ENCODE data around the gene SMAD5. TPM values are rescaled to one million over a fixed set of nuclear protein-coding genes. Genes with fewer than 3 reads are reported as not detected.
A peak's percentile ranks its signal among the peaks of the same experiment; 100 is the strongest.

The SMAD5 gene
- total RNA-seq, 8 experiments from 2014 or later, result 26.6 to 54.0 (median 36.0) TPM

- no peak for ATAC-seq (replicated peaks in 6 of 8)
Measured at GRCh38 chr5:136146201-136146600, 13.6 kb downstream of the SMAD5 start.

GRCh38 chr5:136147632-136148031 lies 15.0 kb downstream of the SMAD5 start:
- in situ Hi-C loops (cut with MboI; ENCODE audit: low pct_unique_long_range_greater_than_20kb in 2 of 9, low sequenced_read_pairs in 9 of 9, unreplicated experiment in 9 of 9), result no loop called here
- no peak for ATAC-seq (replicated peaks in 6 of 8)

More at GRCh38 chr5:136146201-136146600, 13.6 kb downstream of the SMAD5 start:
- no peak overlapping the region for H3K4me3 ChIP-seq
- no peak overlapping the region for H3K27ac ChIP-seq
- in situ Hi-C loops (cut with MboI; ENCODE audit: low pct_unique_long_range_greater_than_20kb in 2 of 9, low sequenced_read_pairs in 9 of 9, unreplicated experiment in 9 of 9), result no loop called here
- WGBS, 10 experiments, result 55 to 100% (median 80%) methylated on average over 1 to 3 of the region's 3 CpGs; no CpG with 5 or more reads in 1 of the 10 experiments
- no peaks in the 10 kb centered on the region for H3K4me1 ChIP-seq (replicated peaks in 1 of 2)

GRCh38 chr5:136149891-136150290 lies 17.2 kb downstream of the SMAD5 start:
- no peaks in the 10 kb centered on the region for H3K4me1 ChIP-seq (replicated peaks in 1 of 2)
- H3K27ac ChIP-seq, result no peak overlapping the region
- in situ Hi-C loops (cut with MboI; ENCODE audit: low pct_unique_long_range_greater_than_20kb in 2 of 9, low sequenced_read_pairs in 9 of 9, unreplicated experiment in 9 of 9), result no loop called here
- WGBS, 10 experiments, result 71 to 100% (median 92%) methylated on average over 1 of the region's 1 CpG; no CpG with 5 or more reads in 1 of the 10 experiments
- ATAC-seq (replicated peaks in 6 of 8), result no peak
- H3K4me3 ChIP-seq, result no peak overlapping the region

More at GRCh38 chr5:136147632-136148031, 15.0 kb downstream of the SMAD5 start:
- Histone ChIP-seq H3K4me1 (replicated peaks in 1 of 2) (no peaks in the 10 kb centered on the region), H3K4me3 (no peak overlapping the region), H3K27ac (no peak overlapping the region)

GRCh38 chr5:136153581-136154236 lies 21.1 kb downstream of the SMAD5 start:
- no peak for ATAC-seq (replicated peaks in 6 of 8)
- WGBS, 10 experiments, result 86 to 99% (median 94%) methylated on average over 4 to 11 of the region's 11 CpGs; no CpG with 5 or more reads in 1 of the 10 experiments

DNA sequence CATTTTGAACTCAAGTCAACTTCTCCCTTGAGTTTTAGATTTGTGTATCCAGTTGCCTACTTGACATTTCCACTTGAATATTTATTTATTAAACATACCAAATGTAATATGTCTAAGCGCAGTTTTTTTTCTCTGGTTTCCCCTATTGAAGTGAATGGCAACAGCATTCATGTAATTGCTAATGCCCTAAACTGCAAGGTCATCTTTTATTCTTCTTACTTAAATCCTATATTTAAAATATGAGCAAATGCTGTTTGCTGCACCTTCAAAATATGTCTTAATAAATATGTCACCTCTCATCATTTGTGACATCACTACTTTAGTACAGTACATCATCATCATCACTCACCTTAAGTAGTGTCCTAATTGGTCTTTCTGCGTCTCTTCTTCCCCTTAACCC lies 22.4 kb downstream of the SMAD5 start:
- no peak for ATAC-seq (replicated peaks in 6 of 8)
- in situ Hi-C loops (cut with MboI; ENCODE audit: low pct_unique_long_range_greater_than_20kb in 2 of 9, low sequenced_read_pairs in 9 of 9, unreplicated experiment in 9 of 9), result no loop called here

More at GRCh38 chr5:136153581-136154236, 21.1 kb downstream of the SMAD5 start:
- Histone ChIP-seq H3K4me3 (no peak overlapping the region), H3K4me1 (replicated peaks in 1 of 2) (no peaks in the 10 kb centered on the region), H3K27ac (no peak overlapping the region)
- in situ Hi-C loops (cut with MboI; ENCODE audit: low pct_unique_long_range_greater_than_20kb in 2 of 9, low sequenced_read_pairs in 9 of 9, unreplicated experiment in 9 of 9), result no loop called here

GRCh38 chr5:136155761-136156160 lies 23.1 kb downstream of the SMAD5 start:
- Histone ChIP-seq H3K4me1 (replicated peaks in 1 of 2) (no peaks in the 10 kb centered on the region), H3K4me3 (no peak overlapping the region), H3K27ac (no peak overlapping the region)
- 100% methylated on average over 1 of the region's 1 CpG; no CpG with 5 or more reads in 7 of the 10 experiments for WGBS, 10 experiments
- in situ Hi-C loops (cut with MboI; ENCODE audit: low pct_unique_long_range_greater_than_20kb in 2 of 9, low sequenced_read_pairs in 9 of 9, unreplicated experiment in 9 of 9), result no loop called here
- ATAC-seq (replicated peaks in 6 of 8), result peak in 3 of 8 experiments; percentile 28 to 78 (median 41)

More for the DNA sequence above, 22.4 kb downstream of the SMAD5 start:
- WGBS, 10 experiments, result 92 to 100% (median 100%) methylated on average over 1 to 2 of the region's 2 CpGs; no CpG with 5 or more reads in 3 of the 10 experiments
- H3K4me3 ChIP-seq, result no peak overlapping the region
- H3K4me1 ChIP-seq (replicated peaks in 1 of 2), result no peaks in the 10 kb centered on the region
- no peak overlapping the region for H3K27ac ChIP-seq

- Histone ChIP-seq H3K4me1 (replicated peaks in 1 of 2) (no peaks in the 10 kb centered on the region), H3K27ac (no peak overlapping the region), H3K4me3 (no peak overlapping the region)
- no peak for ATAC-seq (replicated peaks in 6 of 8)
- in situ Hi-C loops (cut with MboI; ENCODE audit: low pct_unique_long_range_greater_than_20kb in 2 of 9, low sequenced_read_pairs in 9 of 9, unreplicated experiment in 9 of 9), result no loop called here
- 87 to 100% (median 100%) methylated on average over 2 to 5 of the region's 5 CpGs; no CpG with 5 or more reads in 3 of the 10 experiments for WGBS, 10 experiments
Measured at GRCh38 chr5:136157514-136157913, 24.9 kb downstream of the SMAD5 start.

- WGBS, 10 experiments, result 7 to 93% (median 66%) methylated on average over 1 to 3 of the region's 3 CpGs
- H3K27ac ChIP-seq, result no peak overlapping the region
- no peaks in the 10 kb centered on the region for H3K4me1 ChIP-seq (replicated peaks in 1 of 2)
- ATAC-seq (replicated peaks in 6 of 8), result peak in 2 of 8 experiments; percentile 34 to 43
- in situ Hi-C loops (cut with MboI; ENCODE audit: low pct_unique_long_range_greater_than_20kb in 2 of 9, low sequenced_read_pairs in 9 of 9, unreplicated experiment in 9 of 9), result no loop called here
- no peak overlapping the region for H3K4me3 ChIP-seq
Measured at GRCh38 chr5:136159457-136159856, 26.8 kb downstream of the SMAD5 start.

GRCh38 chr5:136162008-136162407 lies 29.4 kb downstream of the SMAD5 start:
- in situ Hi-C loops (cut with MboI; ENCODE audit: low pct_unique_long_range_greater_than_20kb in 2 of 9, low sequenced_read_pairs in 9 of 9, unreplicated experiment in 9 of 9), result no loop called here
- 67 to 100% (median 75%) methylated on average over 1 to 4 of the region's 4 CpGs; no CpG with 5 or more reads in 3 of the 10 experiments for WGBS, 10 experiments
- ATAC-seq (replicated peaks in 6 of 8), result peak in 1 of 8 experiments; percentile 62
- Histone ChIP-seq H3K4me1 (replicated peaks in 1 of 2) (no peaks in the 10 kb centered on the region), H3K4me3 (no peak overlapping the region), H3K27ac (no peak overlapping the region)

- ATAC-seq (replicated peaks in 6 of 8), result no peak
- no peak overlapping the region for H3K4me3 ChIP-seq
- H3K27ac ChIP-seq, result no peak overlapping the region
- no peaks in the 10 kb centered on the region for H3K4me1 ChIP-seq (replicated peaks in 1 of 2)
- 88 to 100% (median 100%) methylated on average over 1 of the region's 1 CpG; no CpG with 5 or more reads in 4 of the 10 experiments for WGBS, 10 experiments
- in situ Hi-C loops (cut with MboI; ENCODE audit: low pct_unique_long_range_greater_than_20kb in 2 of 9, low sequenced_read_pairs in 9 of 9, unreplicated experiment in 9 of 9), result no loop called here
Measured at GRCh38 chr5:136164226-136164625, 31.6 kb downstream of the SMAD5 start.

DNA sequence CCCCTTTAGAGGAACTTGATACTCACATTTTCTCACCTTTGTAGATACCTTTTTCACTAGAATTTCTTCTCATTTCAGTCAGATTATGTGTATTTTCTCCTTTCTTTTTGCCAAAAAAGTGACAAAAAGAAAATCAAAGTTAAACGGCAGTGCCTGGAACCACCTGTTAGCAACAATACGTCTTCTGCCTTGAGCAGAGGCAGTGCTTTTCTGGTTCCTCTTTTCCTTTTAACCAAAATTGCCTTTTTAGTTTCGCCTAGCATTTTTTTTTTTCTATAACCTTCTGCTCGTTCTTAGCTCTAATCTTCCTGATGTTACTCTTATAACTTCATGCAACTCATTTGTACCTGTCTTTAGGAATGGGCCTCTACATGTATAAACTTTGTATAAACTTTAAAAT lies 34.3 kb downstream of the SMAD5 start:
- in situ Hi-C loops (cut with MboI; ENCODE audit: low pct_unique_long_range_greater_than_20kb in 2 of 9, low sequenced_read_pairs in 9 of 9, unreplicated experiment in 9 of 9), result no loop called here
- no peaks in the 10 kb centered on the region for H3K4me1 ChIP-seq (replicated peaks in 1 of 2)
- H3K4me3 ChIP-seq, result no peak overlapping the region
- ATAC-seq (replicated peaks in 6 of 8), result no peak
- WGBS, 10 experiments, result 70 to 100% (median 93%) methylated on average over 2 to 4 of the region's 4 CpGs
- no peak overlapping the region for H3K27ac ChIP-seq

GRCh38 chr5:136169218-136169617 lies 36.6 kb downstream of the SMAD5 start:
- ATAC-seq (replicated peaks in 6 of 8), result no peak
- no peaks in the 10 kb centered on the region for H3K4me1 ChIP-seq (replicated peaks in 1 of 2)
- 40 to 100% (median 88%) methylated on average over 1 to 3 of the region's 3 CpGs; no CpG with 5 or more reads in 4 of the 10 experiments for WGBS, 10 experiments
- no peak overlapping the region for H3K4me3 ChIP-seq
- in situ Hi-C loops (cut with MboI; ENCODE audit: low pct_unique_long_range_greater_than_20kb in 2 of 9, low sequenced_read_pairs in 9 of 9, unreplicated experiment in 9 of 9), result no loop called here
- H3K27ac ChIP-seq, result no peak overlapping the region

- WGBS, 10 experiments, result 60 to 100% (median 100%) methylated on average over 1 to 2 of the region's 2 CpGs; no CpG with 5 or more reads in 5 of the 10 experiments
- Histone ChIP-seq H3K27ac (no peak overlapping the region), H3K4me1 (replicated peaks in 1 of 2) (no peaks in the 10 kb centered on the region), H3K4me3 (no peak overlapping the region)
- ATAC-seq (replicated peaks in 6 of 8), result peak in 4 of 8 experiments; percentile 57 to 89 (median 78)
- in situ Hi-C loops (cut with MboI; ENCODE audit: low pct_unique_long_range_greater_than_20kb in 2 of 9, low sequenced_read_pairs in 9 of 9, unreplicated experiment in 9 of 9), result no loop called here
Measured at GRCh38 chr5:136174021-136174659, 41.5 kb downstream of the SMAD5 start.
